HG03442 (cell line): ENCODE data around the gene TTC13.
"Not testable (repeated sequence)": the region's sequence is repeated elsewhere in the genome, so short reads cannot be mapped to it uniquely, and the experiment has no call there.

Experiments used
- ATAC-seq: cut with Tn5 transposase; IDR thresholded peaks from one replicate; pipeline ENCODE4 v1.9.1; 2021; ENCODE audit warnings: mild to moderate bottlenecking, moderate library complexity; ENCODE audit not compliant: unreplicated experiment

Gene TTC13

GRCh38 chr1:230992100-230992774, 13.6 kb upstream of the TTC13 start:
- ATAC-seq, result no peak

DNA sequence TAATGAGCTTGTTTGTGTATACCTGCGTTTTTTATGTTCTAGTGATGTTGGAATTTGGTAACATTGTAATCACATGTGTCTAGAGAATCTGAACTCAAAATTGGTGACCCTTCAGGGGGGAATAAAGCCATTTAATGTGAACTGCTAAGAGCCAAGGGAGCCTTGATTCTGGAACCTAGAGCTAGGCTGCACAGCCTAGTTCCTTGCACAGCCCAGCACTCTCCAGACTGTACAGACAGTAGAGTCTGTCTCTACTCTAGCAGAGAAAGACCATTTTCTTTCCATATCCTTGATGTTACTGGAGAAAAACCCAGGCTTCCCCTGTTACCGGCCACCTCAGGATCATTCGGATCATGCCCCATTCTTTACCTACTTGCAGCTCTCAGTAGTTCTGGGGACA, 8.8 kb upstream of the TTC13 start:
- ATAC-seq, result no peak

- no peak for ATAC-seq
Observed at GRCh38 chr1:230986976-230987375, 8.3 kb upstream of the TTC13 start.

GRCh38 chr1:230985711-230986110, 7.0 kb upstream of the TTC13 start:
- no peak for ATAC-seq

DNA sequence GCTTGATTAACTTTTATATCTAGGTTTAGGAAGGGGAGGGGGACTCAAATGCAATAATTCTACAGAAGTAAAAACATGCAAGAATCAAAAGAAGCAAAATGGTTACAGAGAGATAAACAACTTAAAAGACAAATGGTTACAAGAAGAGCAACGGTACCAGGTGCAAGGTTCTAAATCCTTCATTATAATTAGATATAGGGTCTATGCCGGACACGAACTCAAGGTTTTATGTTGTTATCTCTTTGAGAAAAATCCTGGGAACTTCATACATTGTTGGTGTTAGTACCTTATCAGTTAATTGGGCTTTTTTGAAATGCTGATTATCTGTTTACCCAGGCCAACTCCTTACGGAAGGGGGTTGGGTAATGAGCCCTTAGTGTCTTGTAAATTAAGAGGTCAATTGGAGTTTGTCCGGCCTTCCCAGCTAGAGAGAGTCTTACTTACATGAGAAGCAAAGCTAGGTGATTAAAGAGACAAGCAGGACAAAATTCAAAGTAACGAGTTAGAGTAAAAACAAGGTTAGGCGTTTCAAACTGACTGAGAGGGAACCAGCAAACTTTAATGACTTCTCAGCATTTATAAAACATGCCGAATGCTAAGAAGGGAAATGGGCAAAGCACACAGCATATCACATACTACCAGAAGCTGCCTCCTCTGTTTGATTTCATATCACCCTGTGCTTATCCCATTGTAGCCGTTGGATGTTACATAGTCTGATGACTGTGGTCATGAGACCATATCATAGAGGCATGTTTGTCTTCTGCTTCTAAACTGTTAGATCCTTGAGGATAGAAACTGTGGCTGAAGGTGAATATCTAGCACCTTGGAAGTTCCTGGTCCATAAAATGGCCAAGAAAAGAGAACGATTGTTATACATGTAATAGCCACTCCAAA, 6.2 kb upstream of the TTC13 start:
- ATAC-seq, result not testable (repeated sequence)

- no peak for ATAC-seq
Observed at GRCh38 chr1:230983811-230984210, 5.2 kb upstream of the TTC13 start.

GRCh38 chr1:230982696-230983095, 4.0 kb upstream of the TTC13 start:
- no peak for ATAC-seq

DNA sequence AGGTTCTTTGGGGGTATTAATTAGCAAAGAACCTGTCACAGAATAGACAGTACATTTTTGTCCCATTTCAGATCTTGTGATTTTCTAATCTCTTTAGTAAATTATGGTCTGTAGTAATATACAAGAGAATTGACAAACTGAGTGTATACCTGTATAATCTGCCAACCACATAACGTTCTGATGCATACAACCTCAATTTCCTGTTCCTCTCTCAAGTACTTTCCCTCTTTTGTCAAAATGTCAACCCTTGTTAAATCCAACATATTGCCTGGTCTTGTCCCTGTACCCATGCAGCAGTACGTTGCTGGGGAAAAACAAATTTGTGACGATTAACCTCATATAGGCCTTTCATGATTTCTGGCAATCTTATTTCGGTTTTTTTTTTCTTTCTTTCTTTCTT, 1.3 kb upstream of the TTC13 start:
- ATAC-seq, result no peak

GRCh38 chr1:230979389-230979716, 692 bp upstream of the TTC13 start:
- no peak for ATAC-seq

DNA sequence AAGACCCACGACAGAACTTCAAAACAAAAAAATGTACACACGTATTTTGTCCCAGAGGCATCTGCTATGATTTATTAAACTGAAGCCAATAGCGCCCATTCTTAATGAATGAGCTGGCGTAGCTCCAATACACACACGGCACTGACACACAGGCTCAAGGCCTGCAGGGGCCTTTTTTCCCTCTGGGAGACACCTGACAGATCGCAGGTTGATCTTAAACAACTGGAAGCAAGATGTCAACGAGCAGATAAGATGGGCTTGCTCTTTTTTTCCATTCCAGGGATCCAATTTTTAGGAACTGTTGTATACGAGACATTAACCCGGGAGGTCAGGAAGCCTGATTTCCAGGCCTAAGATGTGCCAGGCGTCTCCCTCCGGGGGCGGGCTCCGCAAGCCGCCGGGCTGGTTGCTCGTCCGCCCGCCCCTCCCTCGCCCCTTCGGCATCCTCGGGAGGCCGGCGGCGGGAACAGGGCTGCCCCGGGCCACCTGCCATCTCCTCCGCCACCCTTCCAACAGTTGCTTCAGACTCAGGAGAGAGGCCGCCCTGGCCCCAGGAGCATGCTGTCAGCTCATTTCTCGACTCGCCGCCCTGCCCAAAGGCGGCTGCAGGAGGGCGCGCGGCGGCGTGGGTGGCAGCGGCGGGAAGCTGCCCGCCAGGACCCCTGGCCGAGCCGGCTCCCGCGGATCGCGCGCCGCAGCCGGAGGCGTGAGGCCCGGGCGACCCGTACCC, 735 bp downstream of the TTC13 start:
- peak; percentile 6 for ATAC-seq

- no peak for ATAC-seq
Observed at GRCh38 chr1:230976825-230977747, 1.6 kb downstream of the TTC13 start.

- ATAC-seq, result no peak
Observed at GRCh38 chr1:230976360-230976759, 2.3 kb downstream of the TTC13 start.

- no peak for ATAC-seq
Observed at GRCh38 chr1:230975636-230976035, 3.0 kb downstream of the TTC13 start.

GRCh38 chr1:230972855-230973271, 5.8 kb downstream of the TTC13 start:
- peak; percentile 81 for ATAC-seq

DNA sequence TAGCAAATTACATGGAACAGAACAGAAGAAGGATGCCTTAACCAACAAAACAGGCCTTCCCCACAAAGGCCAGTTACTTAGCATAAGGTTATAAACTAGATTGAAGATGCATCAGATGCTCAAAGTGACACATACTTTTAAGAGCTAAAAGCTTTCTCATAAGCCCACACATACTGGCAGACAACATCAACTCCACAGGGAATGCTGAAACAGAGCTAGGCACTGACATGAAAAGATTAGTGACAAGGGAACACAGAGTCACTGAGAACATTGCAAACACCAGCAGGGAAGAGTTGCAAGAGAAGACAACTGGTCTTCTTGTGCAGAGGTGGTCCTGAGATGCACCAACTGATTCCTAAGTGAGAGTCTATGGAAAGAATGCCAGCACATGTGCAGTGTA, 6.9 kb downstream of the TTC13 start:
- ATAC-seq, result no peak

GRCh38 chr1:230970432-230970831, 8.2 kb downstream of the TTC13 start:
- ATAC-seq, result no peak

DNA sequence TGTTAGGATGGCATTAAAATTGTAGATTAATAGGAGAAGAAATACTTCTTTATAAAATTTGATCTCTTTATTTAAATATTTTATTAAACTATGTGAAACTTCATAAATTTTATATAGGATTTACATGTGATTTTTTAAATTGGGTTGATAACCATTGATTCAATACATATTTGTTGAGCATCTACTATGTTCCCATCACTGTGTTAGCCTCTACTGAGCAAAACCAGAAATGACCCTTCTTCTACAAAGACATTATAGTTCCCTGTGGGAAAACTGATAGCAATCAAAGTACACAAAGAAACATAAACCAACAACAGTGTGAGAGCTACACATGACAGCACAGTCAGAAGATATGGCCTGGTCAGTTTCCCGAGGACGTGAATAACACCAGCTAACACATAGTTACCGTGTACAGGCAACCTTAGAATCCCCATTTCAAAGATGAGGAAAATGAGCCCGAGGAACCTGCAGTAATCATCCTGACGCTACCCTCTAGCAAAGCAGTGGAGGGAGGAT, 12.2 kb downstream of the TTC13 start:
- no peak for ATAC-seq

DNA sequence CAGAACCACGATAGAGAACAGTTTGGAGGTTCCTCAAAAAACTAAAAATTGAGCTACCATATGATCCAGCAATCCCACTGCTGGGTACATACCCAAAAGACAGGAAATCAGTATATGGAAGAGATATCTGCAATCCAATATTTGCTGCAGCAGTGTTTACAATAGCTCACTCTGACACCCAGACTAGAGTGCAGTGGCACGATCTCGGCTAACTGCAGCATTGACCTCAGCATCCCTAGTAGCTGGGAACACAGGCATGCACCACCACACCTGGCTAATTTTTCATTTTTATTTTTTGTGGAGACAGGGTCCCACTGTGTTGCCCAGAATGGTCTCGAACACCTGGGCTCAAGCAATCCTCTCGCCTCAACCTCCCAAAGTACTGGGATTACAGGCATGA, 13.1 kb downstream of the TTC13 start:
- ATAC-seq, result no peak

DNA sequence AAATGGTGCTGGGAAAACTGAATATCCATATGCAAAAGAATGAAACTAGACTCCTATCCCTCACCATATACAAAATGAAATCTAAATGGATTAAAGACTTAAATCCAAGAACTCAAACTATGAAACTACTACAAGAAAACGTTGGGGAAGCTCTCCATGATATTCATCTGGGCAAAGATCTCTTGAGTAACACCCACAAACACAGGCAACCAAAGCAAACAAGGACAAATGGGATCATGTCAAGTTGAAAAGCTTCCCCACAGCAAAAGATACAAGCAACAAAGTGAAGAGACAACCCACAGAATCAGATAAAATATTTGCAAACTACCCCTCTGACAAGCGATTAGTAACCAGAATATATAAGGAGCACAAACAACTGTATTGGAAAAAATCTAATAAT, 13.8 kb downstream of the TTC13 start:
- ATAC-seq, result no peak

- ATAC-seq, result no peak
Observed at GRCh38 chr1:230958370-230958769, 20.3 kb downstream of the TTC13 start.
